Occipital lobe (tissue), 3 donors: ENCODE data around the gene FAF2. TPM values are rescaled to one million over a fixed set of nuclear protein-coding genes. Genes with fewer than 3 reads are reported as not detected.
"Not testable (repeated sequence)": the region's sequence is repeated elsewhere in the genome, so short reads cannot be mapped to it uniquely, and the experiment has no call there.

Source experiments
- DNase-seq: peaks from one replicate; lab custom pipeline; 2025; lab: John Stamatoyannopoulos, UW
- small RNA-seq: library from RNA; depleted of rRNA; stranded (forward); fragments of <200 nt; gene quantifications from one replicate; pipeline ENCODE3, GENCODE V24; 2014
- total RNA-seq: library from RNA; depleted of rRNA; stranded (reverse); fragments of >200 nt; gene quantifications from one replicate; pipeline ENCODE4 v1.2.3, GENCODE V29; 2014

FAF2 gene
- total RNA-seq, 1 donor from 2014 or later, result 32.6 TPM

GRCh38 chr5:176542596-176543427 is 94.6 kb downstream of the FAF2 start:
- no peak for DNase-seq

GRCh38 chr5:176543428-176544182 is 95.4 kb downstream of the FAF2 start:
- no peak for DNase-seq

GRCh38 chr5:176545388-176545736 is 97.2 kb downstream of the FAF2 start:
- DNase-seq, result no peak

- no peak for DNase-seq
Observed at GRCh38 chr5:176545737-176546509, 97.7 kb downstream of the FAF2 start.

- DNase-seq, result no peak
Observed at GRCh38 chr5:176547802-176548201, 99.6 kb downstream of the FAF2 start.

GRCh38 chr5:176548967-176549444 is 100.8 kb downstream of the FAF2 start, which contains the start of gene CDHR2:
Gene CDHR2, plus strand, starts transcription at chr5:176549342. Its CDS starts 16,011 bp downstream, at chr5:176565353.
- no peak for DNase-seq

- no peak for DNase-seq
Observed at GRCh38 chr5:176549871-176550270, 101.7 kb downstream of the FAF2 start.

GRCh38 chr5:176550275-176550831 is 102.2 kb downstream of the FAF2 start:
- DNase-seq, result no peak

GRCh38 chr5:176550937-176551336 is 102.8 kb downstream of the FAF2 start:
- not testable (repeated sequence) for DNase-seq

- no peak for DNase-seq
Observed at GRCh38 chr5:176552332-176552869, 104.2 kb downstream of the FAF2 start.

GRCh38 chr5:176553260-176554085 is 105.3 kb downstream of the FAF2 start:
- DNase-seq, result no peak

- DNase-seq, result no peak
Observed at GRCh38 chr5:176557846-176558245, 109.7 kb downstream of the FAF2 start.

Small RNA genes lying within 50 kb of the gene (small RNA-seq; reads per million reads assigned to genes)
- not detected for gene AC010297.1
- gene RF00019, result not detected
- gene RN7SL684P, result not detected

Other genes with a start within 250 kb of the FAF2 start
- 17.5 TPM for gene SIMC1, start 210.0 kb upstream of the FAF2 start, total RNA-seq
- 97.3 TPM for gene KIAA1191, start 86.6 kb upstream of the FAF2 start, total RNA-seq
- gene ARL10, start 82.9 kb upstream of the FAF2 start, total RNA-seq, result 50.5 TPM
- gene NOP16, start 59.8 kb upstream of the FAF2 start, total RNA-seq, result 5.0 TPM
- 26.4 TPM for gene HIGD2A, start 59.6 kb upstream of the FAF2 start, total RNA-seq
- 42.0 TPM for gene CLTB, start 31.8 kb upstream of the FAF2 start, total RNA-seq
- gene RNF44, start 89.0 kb downstream of the FAF2 start, total RNA-seq, result 8.6 TPM
- under 0.01 TPM for gene CDHR2, start 101.0 kb downstream of the FAF2 start, total RNA-seq
- 107 TPM for gene GPRIN1, start 161.8 kb downstream of the FAF2 start, total RNA-seq
- 12.6 TPM for gene SNCB, start 182.1 kb downstream of the FAF2 start, total RNA-seq
- not detected for gene EIF4E1B, start 182.3 kb downstream of the FAF2 start, total RNA-seq
- 27.1 TPM for gene TSPAN17, start 199.1 kb downstream of the FAF2 start, total RNA-seq